HEK293 (cell line): ENCODE measurements around the gene TNIK.

Experiments
- CTCF ChIA-PET: fragments of 350-600 bp; formaldehyde crosslinking; extraction: SDS; loops from one replicate; lab custom pipeline; 2021; ENCODE audit warnings: antibody characterized with exemption; lab: Yijun Ruan, JAX
- POLR2A ChIA-PET: fragments of 300-600 bp; formaldehyde crosslinking; extraction: SDS; loops from one replicate; lab custom pipeline; 2020; ENCODE audit warnings: antibody characterized with exemption, inconsistent platforms; lab: Yijun Ruan, JAX
- H3K27ac ChIP-seq: fragments of 200-500 bp; sonication (Bioruptor generic); 2 replicates; pipeline ENCODE4 v1.5.1; 2014; ENCODE audit warnings: low read depth, low read length, control low read depth, inconsistent platforms; ENCODE audit errors: extremely low read depth
- H3K36me3 ChIP-seq, 2 experiments: fragments of 200-500 bp in 1 of 2; sonication (Bioruptor generic) in 1 of 2; 1 replicate in 1 of 2; 2 replicates in 1 of 2; pipeline ENCODE4 v1.5.1; 2014 to 2017; ENCODE audit warnings: inconsistent platforms in 2 of 2, low read length in 2 of 2; ENCODE audit not compliant: control insufficient read depth in 2 of 2, insufficient read depth in 1 of 2
- H3K4me1 ChIP-seq: fragments of 200-500 bp; sonication (Bioruptor generic); 2 replicates; pipeline ENCODE4 v1.5.1; 2014; ENCODE audit warnings: mild to moderate bottlenecking, low read length, inconsistent platforms; ENCODE audit not compliant: control insufficient read depth, insufficient read depth
- H3K4me3 ChIP-seq: 2 replicates; pipeline ENCODE4 v1.5.1; 2011; ENCODE audit warnings: low read depth, mild to moderate bottlenecking, control low read depth, low read length, moderate library complexity
- H3K9me3 ChIP-seq: fragments of 200-500 bp; sonication (Bioruptor generic); 2 replicates; pipeline ENCODE4 v1.5.1; 2014; ENCODE audit warnings: low read depth, low read length, inconsistent platforms; ENCODE audit not compliant: control insufficient read depth, insufficient read depth
- SCRT1 ChIP-seq: fragments of 450-650 bp; formaldehyde crosslinking; IDR thresholded peaks from 2 replicates; pipeline ENCODE4 v1.5.1; 2016; ENCODE audit warnings: missing biosample characterization, missing genetic modification characterization, borderline replicate concordance
- SCRT2 ChIP-seq: fragments of 450-650 bp; formaldehyde crosslinking; IDR thresholded peaks from 2 replicates; pipeline ENCODE4 v1.5.1; 2016; ENCODE audit warnings: missing biosample characterization, missing genetic modification characterization
- ZFP37 ChIP-seq: fragments of 450-650 bp; formaldehyde crosslinking; IDR thresholded peaks from 2 replicates; pipeline ENCODE4 v1.5.1; 2016; ENCODE audit warnings: missing biosample characterization, missing genetic modification characterization
- ZNF146 ChIP-seq: fragments of 450-650 bp; formaldehyde crosslinking; IDR thresholded peaks from 2 replicates; pipeline ENCODE4 v1.5.1; 2016; ENCODE audit warnings: missing biosample characterization, missing genetic modification characterization
- ZNF155 ChIP-seq: fragments of 450-650 bp; formaldehyde crosslinking; IDR thresholded peaks from 2 replicates; pipeline ENCODE4 v1.5.1; 2016; ENCODE audit warnings: missing biosample characterization, missing genetic modification characterization
- ZNF175 ChIP-seq: fragments of 450-650 bp; formaldehyde crosslinking; IDR thresholded peaks from 2 replicates; pipeline ENCODE4 v1.5.1; 2016; ENCODE audit warnings: missing biosample characterization, missing genetic modification characterization
- ZNF416 ChIP-seq: fragments of 450-650 bp; formaldehyde crosslinking; IDR thresholded peaks from 2 replicates; pipeline ENCODE4 v1.5.1; 2016; ENCODE audit warnings: missing biosample characterization, missing genetic modification characterization
- ZNF423 ChIP-seq: fragments of 450-650 bp; formaldehyde crosslinking; IDR thresholded peaks from 2 replicates; pipeline ENCODE4 v1.5.1; 2016; ENCODE audit warnings: missing biosample characterization, missing genetic modification characterization
- ZNF677 ChIP-seq: fragments of 450-650 bp; IDR thresholded peaks from 2 replicates; pipeline ENCODE4 v1.5.0; 2018; ENCODE audit warnings: missing biosample characterization, mild to moderate bottlenecking, missing genetic modification characterization, moderate library complexity
- ZNF747 ChIP-seq: fragments of 450-650 bp; formaldehyde crosslinking; IDR thresholded peaks from 2 replicates; pipeline ENCODE4 v1.5.1; 2016; ENCODE audit warnings: missing biosample characterization, missing genetic modification characterization
- ZNF791 ChIP-seq: fragments of 450-650 bp; formaldehyde crosslinking; IDR thresholded peaks from 2 replicates; pipeline ENCODE4 v1.5.1; 2016; ENCODE audit warnings: missing biosample characterization, missing genetic modification characterization
- ZSCAN23 ChIP-seq: fragments of 450-650 bp; formaldehyde crosslinking; IDR thresholded peaks from 2 replicates; pipeline ENCODE4 v1.5.1; 2016; ENCODE audit warnings: missing biosample characterization, missing genetic modification characterization
- TF ChIP-seq, protein P1 (sequence below): fragments of 450-650 bp; formaldehyde crosslinking; IDR thresholded peaks from 2 replicates; pipeline ENCODE4 v1.5.1; 2017; ENCODE audit warnings: missing biosample characterization, missing genetic modification characterization
- TF ChIP-seq, protein P2 (sequence below): fragments of 450-650 bp; formaldehyde crosslinking; IDR thresholded peaks from 2 replicates; pipeline ENCODE4 v1.5.1; 2016; ENCODE audit warnings: missing biosample characterization, missing genetic modification characterization, low read depth
- TF ChIP-seq, protein P3 (sequence below): fragments of 450-650 bp; formaldehyde crosslinking; IDR thresholded peaks from 2 replicates; pipeline ENCODE4 v1.5.1; 2017; ENCODE audit warnings: missing biosample characterization, mild to moderate bottlenecking, missing genetic modification characterization, moderate library complexity
- TF ChIP-seq, protein P4 (sequence below): fragments of 450-650 bp; formaldehyde crosslinking; IDR thresholded peaks from 2 replicates; pipeline ENCODE4 v1.5.1; 2016; ENCODE audit warnings: missing biosample characterization, missing genetic modification characterization

The TNIK gene

DNA sequence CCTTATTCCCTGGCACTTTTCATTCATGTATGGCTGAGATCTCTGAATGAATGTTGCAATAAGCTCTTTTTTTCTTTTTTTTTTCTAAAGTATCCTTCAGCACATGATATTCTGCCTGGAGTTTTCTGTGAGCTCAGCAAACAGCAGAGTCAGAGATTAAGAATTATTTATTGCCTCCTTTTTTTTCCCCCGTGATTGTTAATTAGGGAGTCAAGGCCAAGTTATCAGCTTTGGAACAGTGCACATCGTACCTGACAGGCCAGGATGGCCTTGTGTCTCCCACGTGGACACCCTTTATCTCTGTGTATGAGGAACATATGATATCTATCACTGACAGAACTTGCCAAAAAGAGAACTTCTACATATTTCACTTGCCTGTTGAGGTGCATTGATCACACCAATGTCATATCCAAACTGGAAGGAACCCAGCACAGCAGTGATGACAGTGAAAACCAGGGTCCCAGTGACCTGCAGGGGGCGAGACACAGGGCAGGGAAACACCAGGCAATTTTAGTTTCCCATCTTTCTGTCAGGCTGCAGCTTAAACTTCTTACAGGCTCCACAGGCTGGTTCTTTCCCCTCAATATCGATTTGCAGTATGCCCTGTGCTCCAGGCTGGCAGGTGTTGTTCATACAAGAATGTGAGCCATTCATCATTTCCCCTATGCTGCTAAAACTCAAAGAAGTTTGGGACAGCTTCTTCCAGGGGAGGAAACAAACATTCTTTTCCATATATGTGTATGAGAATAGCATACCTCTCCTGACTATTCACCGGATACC is 441.9 kb downstream of the TNIK start:
- no peak overlapping the region for H3K27ac ChIP-seq
- H3K4me1 ChIP-seq = no peaks in the 10 kb centered on the region
- POLR2A ChIA-PET = no interaction called here
- no peaks in the 10 kb centered on the region for H3K36me3 ChIP-seq
- no peak overlapping the region for H3K4me3 ChIP-seq
- no peak for TF ChIP-seq ZNF155 (tag by site-specific recombination)
- TF ChIP-seq, protein P1, sequence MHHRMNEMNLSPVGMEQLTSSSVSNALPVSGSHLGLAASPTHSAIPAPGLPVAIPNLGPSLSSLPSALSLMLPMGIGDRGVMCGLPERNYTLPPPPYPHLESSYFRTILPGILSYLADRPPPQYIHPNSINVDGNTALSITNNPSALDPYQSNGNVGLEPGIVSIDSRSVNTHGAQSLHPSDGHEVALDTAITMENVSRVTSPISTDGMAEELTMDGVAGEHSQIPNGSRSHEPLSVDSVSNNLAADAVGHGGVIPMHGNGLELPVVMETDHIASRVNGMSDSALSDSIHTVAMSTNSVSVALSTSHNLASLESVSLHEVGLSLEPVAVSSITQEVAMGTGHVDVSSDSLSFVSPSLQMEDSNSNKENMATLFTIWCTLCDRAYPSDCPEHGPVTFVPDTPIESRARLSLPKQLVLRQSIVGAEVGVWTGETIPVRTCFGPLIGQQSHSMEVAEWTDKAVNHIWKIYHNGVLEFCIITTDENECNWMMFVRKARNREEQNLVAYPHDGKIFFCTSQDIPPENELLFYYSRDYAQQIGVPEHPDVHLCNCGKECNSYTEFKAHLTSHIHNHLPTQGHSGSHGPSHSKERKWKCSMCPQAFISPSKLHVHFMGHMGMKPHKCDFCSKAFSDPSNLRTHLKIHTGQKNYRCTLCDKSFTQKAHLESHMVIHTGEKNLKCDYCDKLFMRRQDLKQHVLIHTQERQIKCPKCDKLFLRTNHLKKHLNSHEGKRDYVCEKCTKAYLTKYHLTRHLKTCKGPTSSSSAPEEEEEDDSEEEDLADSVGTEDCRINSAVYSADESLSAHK (tag by site-specific recombination) = no peak
- TF ChIP-seq ZNF677 (tag by site-specific recombination) = no peak
- TF ChIP-seq SCRT2 = no peak
- no peak for TF ChIP-seq ZNF146 (tag by site-specific recombination)
- TF ChIP-seq, protein P2, sequence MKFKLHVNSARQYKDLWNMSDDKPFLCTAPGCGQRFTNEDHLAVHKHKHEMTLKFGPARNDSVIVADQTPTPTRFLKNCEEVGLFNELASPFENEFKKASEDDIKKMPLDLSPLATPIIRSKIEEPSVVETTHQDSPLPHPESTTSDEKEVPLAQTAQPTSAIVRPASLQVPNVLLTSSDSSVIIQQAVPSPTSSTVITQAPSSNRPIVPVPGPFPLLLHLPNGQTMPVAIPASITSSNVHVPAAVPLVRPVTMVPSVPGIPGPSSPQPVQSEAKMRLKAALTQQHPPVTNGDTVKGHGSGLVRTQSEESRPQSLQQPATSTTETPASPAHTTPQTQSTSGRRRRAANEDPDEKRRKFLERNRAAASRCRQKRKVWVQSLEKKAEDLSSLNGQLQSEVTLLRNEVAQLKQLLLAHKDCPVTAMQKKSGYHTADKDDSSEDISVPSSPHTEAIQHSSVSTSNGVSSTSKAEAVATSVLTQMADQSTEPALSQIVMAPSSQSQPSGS (tag by site-specific recombination) = no peak
- TF ChIP-seq, protein P3, sequence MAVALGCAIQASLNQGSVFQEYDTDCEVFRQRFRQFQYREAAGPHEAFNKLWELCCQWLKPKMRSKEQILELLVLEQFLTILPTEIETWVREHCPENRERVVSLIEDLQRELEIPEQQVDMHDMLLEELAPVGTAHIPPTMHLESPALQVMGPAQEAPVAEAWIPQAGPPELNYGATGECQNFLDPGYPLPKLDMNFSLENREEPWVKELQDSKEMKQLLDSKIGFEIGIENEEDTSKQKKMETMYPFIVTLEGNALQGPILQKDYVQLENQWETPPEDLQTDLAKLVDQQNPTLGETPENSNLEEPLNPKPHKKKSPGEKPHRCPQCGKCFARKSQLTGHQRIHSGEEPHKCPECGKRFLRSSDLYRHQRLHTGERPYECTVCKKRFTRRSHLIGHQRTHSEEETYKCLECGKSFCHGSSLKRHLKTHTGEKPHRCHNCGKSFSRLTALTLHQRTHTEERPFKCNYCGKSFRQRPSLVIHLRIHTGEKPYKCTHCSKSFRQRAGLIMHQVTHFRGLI = no peak
- no peak for TF ChIP-seq ZNF423 (tag by site-specific recombination)
- no peak for TF ChIP-seq ZSCAN23
- no peak for TF ChIP-seq ZNF791
- TF ChIP-seq, protein P4, sequence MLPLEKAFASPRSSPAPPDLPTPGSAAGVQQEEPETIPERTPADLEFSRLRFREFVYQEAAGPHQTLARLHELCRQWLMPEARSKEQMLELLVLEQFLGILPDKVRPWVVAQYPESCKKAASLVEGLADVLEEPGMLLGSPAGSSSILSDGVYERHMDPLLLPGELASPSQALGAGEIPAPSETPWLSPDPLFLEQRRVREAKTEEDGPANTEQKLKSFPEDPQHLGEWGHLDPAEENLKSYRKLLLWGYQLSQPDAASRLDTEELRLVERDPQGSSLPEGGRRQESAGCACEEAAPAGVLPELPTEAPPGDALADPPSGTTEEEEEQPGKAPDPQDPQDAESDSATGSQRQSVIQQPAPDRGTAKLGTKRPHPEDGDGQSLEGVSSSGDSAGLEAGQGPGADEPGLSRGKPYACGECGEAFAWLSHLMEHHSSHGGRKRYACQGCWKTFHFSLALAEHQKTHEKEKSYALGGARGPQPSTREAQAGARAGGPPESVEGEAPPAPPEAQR (tag by site-specific recombination) = no peak
- TF ChIP-seq SCRT1 (tag by site-specific recombination) = no peak
- no peak for TF ChIP-seq ZNF416 (tag by site-specific recombination)
- TF ChIP-seq ZNF747 = no peak
- TF ChIP-seq ZFP37 = no peak
- H3K9me3 ChIP-seq = no peaks in the 10 kb centered on the region
- CTCF ChIA-PET = interaction anchor here (0.6 to 1.5 kb wide), 8 partner anchors 9 to 622 kb away, joined by 3 to 6 read pairs (median 3); no protein-coding TSS in a partner anchor

DNA sequence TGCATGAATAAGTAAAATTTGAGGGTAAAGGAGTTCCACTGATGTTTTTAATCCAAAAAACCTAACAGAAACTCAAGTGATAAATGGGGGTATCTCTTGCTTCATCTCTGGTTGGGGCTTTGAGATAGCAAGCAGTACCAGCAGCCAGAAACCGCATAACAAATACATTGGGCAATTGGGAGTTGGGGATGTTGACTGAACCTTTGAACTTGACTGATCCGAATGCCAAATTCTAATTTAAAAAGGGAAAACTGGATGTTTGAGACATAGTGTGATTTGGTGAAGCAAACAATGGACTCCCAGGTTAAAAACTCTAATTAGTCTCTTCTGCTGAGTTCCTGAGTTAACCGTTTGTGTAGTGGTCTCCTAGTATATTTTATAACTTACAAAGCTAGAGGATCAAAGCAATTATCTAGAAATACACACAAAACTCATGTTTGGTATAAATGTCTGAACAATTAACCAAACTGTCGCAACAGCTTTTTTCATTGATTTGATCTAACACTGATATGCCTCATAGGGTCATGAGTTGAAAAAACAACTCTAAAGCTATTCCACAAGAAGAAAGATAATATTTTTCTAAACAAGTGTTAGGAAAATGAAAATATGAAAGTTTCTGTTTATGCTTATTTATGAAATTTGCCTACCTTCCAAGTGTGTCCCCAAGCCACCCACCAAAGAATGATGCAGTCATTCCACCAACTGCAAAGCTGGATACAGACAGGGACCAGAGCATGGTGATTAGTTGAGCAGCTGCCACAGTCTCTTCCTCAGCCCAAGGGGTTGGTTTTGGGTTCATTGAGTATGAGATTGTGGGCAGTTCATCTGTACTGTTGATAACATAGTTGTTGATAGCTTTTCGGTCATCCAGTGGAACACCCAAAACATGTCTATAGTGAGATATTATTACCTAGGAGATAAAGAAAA is 446.1 kb downstream of the TNIK start:
- no peaks in the 10 kb centered on the region for H3K4me1 ChIP-seq
- H3K4me3 ChIP-seq = no peak overlapping the region
- H3K36me3 ChIP-seq = no peaks in the 10 kb centered on the region
- no peak for TF ChIP-seq ZNF175
- POLR2A ChIA-PET = no interaction called here
- no peaks in the 10 kb centered on the region for H3K9me3 ChIP-seq
- CTCF ChIA-PET = interaction anchor here (0.6 to 1.4 kb wide), 3 partner anchors 9 to 693 kb away, joined by 3 to 5 read pairs (median 3); partner anchors contain the start of gene SLC2A2
- no peak overlapping the region for H3K27ac ChIP-seq
